GM19455 (cell line): ENCODE measurements around the gene CSTPP1.
"Not testable (repeated sequence)": the region's sequence is repeated elsewhere in the genome, so short reads cannot be mapped to it uniquely, and the experiment has no call there.

Source experiments
- ATAC-seq: cut with Tn5 transposase; IDR thresholded peaks from one replicate; pipeline ENCODE4 v1.9.1; 2021; ENCODE audit not compliant: unreplicated experiment

The CSTPP1 gene

GRCh38 chr11:47035108-47035507 is 98.5 kb downstream of the CSTPP1 start:
- no peak for ATAC-seq

GRCh38 chr11:47044119-47044518 is 107.6 kb downstream of the CSTPP1 start:
- no peak for ATAC-seq

- ATAC-seq = no peak
These were observed 111.4 kb downstream of the CSTPP1 start for GRCh38 chr11:47047972-47048371.

GRCh38 chr11:47050284-47050683 is 113.7 kb downstream of the CSTPP1 start:
- no peak for ATAC-seq

- no peak for ATAC-seq
These were observed 114.7 kb downstream of the CSTPP1 start for GRCh38 chr11:47051217-47051616.

- no peak for ATAC-seq
These were observed 115.6 kb downstream of the CSTPP1 start for GRCh38 chr11:47052165-47052564.

GRCh38 chr11:47052576-47052975 is 116.0 kb downstream of the CSTPP1 start:
- no peak for ATAC-seq

- ATAC-seq = no peak
These were observed 119.0 kb downstream of the CSTPP1 start for GRCh38 chr11:47055534-47055933.

- ATAC-seq = no peak
These were observed 119.8 kb downstream of the CSTPP1 start for GRCh38 chr11:47056261-47056915.

GRCh38 chr11:47057365-47057764 is 120.8 kb downstream of the CSTPP1 start:
- no peak for ATAC-seq

GRCh38 chr11:47060807-47061206 is 124.2 kb downstream of the CSTPP1 start:
- ATAC-seq = no peak

- ATAC-seq = no peak
These were observed 125.0 kb downstream of the CSTPP1 start for GRCh38 chr11:47061429-47062178.

GRCh38 chr11:47062736-47063135 is 126.2 kb downstream of the CSTPP1 start:
- ATAC-seq = no peak

GRCh38 chr11:47067401-47067800 is 130.8 kb downstream of the CSTPP1 start:
- ATAC-seq = no peak

GRCh38 chr11:47070769-47071168 is 134.2 kb downstream of the CSTPP1 start:
- ATAC-seq = no peak

GRCh38 chr11:47071341-47071740 is 134.8 kb downstream of the CSTPP1 start:
- no peak for ATAC-seq

- ATAC-seq = no peak
These were observed 135.3 kb downstream of the CSTPP1 start for GRCh38 chr11:47071791-47072261.

- ATAC-seq = no peak
These were observed 142.4 kb downstream of the CSTPP1 start for GRCh38 chr11:47078751-47079521.

GRCh38 chr11:47080775-47081174 is 144.2 kb downstream of the CSTPP1 start:
- not testable (repeated sequence) for ATAC-seq

- ATAC-seq = no peak
These were observed 147.4 kb downstream of the CSTPP1 start for GRCh38 chr11:47083913-47084312.

- ATAC-seq = no peak
These were observed 151.2 kb downstream of the CSTPP1 start for GRCh38 chr11:47087801-47088200.

- ATAC-seq = no peak
These were observed 157.0 kb downstream of the CSTPP1 start for GRCh38 chr11:47093541-47093940.
